Measurements from ENCODE around the gene UBXN7. TPM values are rescaled to one million over a fixed set of nuclear protein-coding genes. Genes with fewer than 3 reads are reported as not detected.
A peak's percentile ranks its signal among the peaks of the same experiment; 100 is the strongest.
"Not testable (repeated sequence)": the region's sequence is repeated elsewhere in the genome, so short reads cannot be mapped to it uniquely, and the experiment has no call there.

UBXN7 gene
- 9.5 and 13.1 TPM in 2 replicates for total RNA-seq (2014; rRNA removed; shearing (Covaris generic); ENCODE audit: low replicate concordance)

GRCh38 chr3:196432137-196432879 lies at the start of gene UBXN7:
Gene UBXN7 (minus strand): TSS chr3:196432427. CDS start chr3:196432399, 28 bp downstream.
- Histone ChIP-seq H3K27me3 (no peaks in the 10 kb centered on the region), H3K4me3 (peak within 1 kb of the TSS; percentile 96), H3K9me3 (no peaks in the 10 kb centered on the region), H3K36me3 (peaks cover 15% of the 10 kb centered on the region)
- peak; percentile 92 for DNase-seq

GRCh38 chr3:196477678-196478077 lies 45.5 kb upstream of the UBXN7 start:
- H3K36me3 ChIP-seq: peaks cover 65% of the 10 kb centered on the region
- H3K9me3 ChIP-seq: no peaks in the 10 kb centered on the region
- H3K27me3 ChIP-seq: no peaks in the 10 kb centered on the region
- DNase-seq: no peak
- H3K4me3 ChIP-seq: no peak overlapping the region

- H3K27me3 ChIP-seq: no peaks in the 10 kb centered on the region
- H3K4me3 ChIP-seq: no peak overlapping the region
- H3K9me3 ChIP-seq: no peaks in the 10 kb centered on the region
- H3K36me3 ChIP-seq: peaks cover 56% of the 10 kb centered on the region
- no peak for DNase-seq
These were observed 40.1 kb upstream of the UBXN7 start for GRCh38 chr3:196472286-196472685.

- Histone ChIP-seq H3K4me3 (no peak overlapping the region), H3K36me3 (peaks cover 51% of the 10 kb centered on the region), H3K9me3 (no peaks in the 10 kb centered on the region), H3K27me3 (no peaks in the 10 kb centered on the region)
- no peak for DNase-seq
These were observed 39.3 kb upstream of the UBXN7 start for GRCh38 chr3:196471551-196471950.

- H3K4me3 ChIP-seq, DNase-seq, H3K9me3 ChIP-seq, H3K27me3 ChIP-seq: not testable (repeated sequence)
- H3K36me3 ChIP-seq: peaks cover 50% of the 10 kb centered on the region
These were observed 38.0 kb upstream of the UBXN7 start for GRCh38 chr3:196470182-196470581.

GRCh38 chr3:196463804-196464203 lies 31.6 kb upstream of the UBXN7 start:
- peaks cover 18% of the 10 kb centered on the region for H3K36me3 ChIP-seq
- H3K9me3 ChIP-seq: no peaks in the 10 kb centered on the region
- DNase-seq: no peak
- H3K4me3 ChIP-seq: no peak overlapping the region
- no peaks in the 10 kb centered on the region for H3K27me3 ChIP-seq

- Histone ChIP-seq H3K27me3 (no peaks in the 10 kb centered on the region), H3K4me3 (no peak overlapping the region), H3K9me3 (no peaks in the 10 kb centered on the region), H3K36me3 (peaks cover 17% of the 10 kb centered on the region)
- DNase-seq: no peak
These were observed 31.2 kb upstream of the UBXN7 start for GRCh38 chr3:196463478-196463756.

- H3K9me3 ChIP-seq, H3K4me3 ChIP-seq, DNase-seq, H3K27me3 ChIP-seq: not testable (repeated sequence)
- H3K36me3 ChIP-seq: peaks cover 14% of the 10 kb centered on the region
These were observed 30.7 kb upstream of the UBXN7 start for GRCh38 chr3:196462680-196463477.

- H3K27me3 ChIP-seq: no peaks in the 10 kb centered on the region
- H3K36me3 ChIP-seq: no peaks in the 10 kb centered on the region
- no peaks in the 10 kb centered on the region for H3K9me3 ChIP-seq
- no peak overlapping the region for H3K4me3 ChIP-seq
- DNase-seq: no peak
These were observed 25.8 kb upstream of the UBXN7 start for GRCh38 chr3:196458063-196458462.

- not testable (repeated sequence) for H3K36me3 ChIP-seq, H3K9me3 ChIP-seq, H3K27me3 ChIP-seq, H3K4me3 ChIP-seq, DNase-seq
These were observed 25.2 kb upstream of the UBXN7 start for GRCh38 chr3:196457470-196457869.

GRCh38 chr3:196454935-196455334 lies 22.7 kb upstream of the UBXN7 start:
- Histone ChIP-seq H3K36me3 (no peaks in the 10 kb centered on the region), H3K27me3 (no peaks in the 10 kb centered on the region), H3K9me3 (no peaks in the 10 kb centered on the region), H3K4me3 (no peak overlapping the region)
- DNase-seq: peak; percentile 79

GRCh38 chr3:196445391-196445790 lies 13.2 kb upstream of the UBXN7 start:
- not testable (repeated sequence) for H3K27me3 ChIP-seq, H3K4me3 ChIP-seq, H3K9me3 ChIP-seq, DNase-seq, H3K36me3 ChIP-seq

GRCh38 chr3:196444500-196444894 lies 12.3 kb upstream of the UBXN7 start:
- H3K4me3 ChIP-seq: no peak overlapping the region
- no peaks in the 10 kb centered on the region for H3K9me3 ChIP-seq

GRCh38 chr3:196440696-196441095 lies 8.5 kb upstream of the UBXN7 start:
- Histone ChIP-seq H3K4me3 (no peak overlapping the region), H3K36me3 (no peaks in the 10 kb centered on the region), H3K27me3 (no peaks in the 10 kb centered on the region), H3K9me3 (no peaks in the 10 kb centered on the region)
- DNase-seq: no peak

More at GRCh38 chr3:196444500-196444894, 12.3 kb upstream of the UBXN7 start:
- Histone ChIP-seq H3K36me3 (no peaks in the 10 kb centered on the region), H3K27me3 (no peaks in the 10 kb centered on the region)
- no peak for DNase-seq

- Histone ChIP-seq H3K27me3 (no peaks in the 10 kb centered on the region), H3K4me3 (no peak overlapping the region), H3K9me3 (no peaks in the 10 kb centered on the region), H3K36me3 (no peaks in the 10 kb centered on the region)
- DNase-seq: peak; percentile 10
These were observed 7.9 kb upstream of the UBXN7 start for GRCh38 chr3:196440041-196440537.

- Histone ChIP-seq H3K27me3 (no peaks in the 10 kb centered on the region), H3K4me3 (peak overlapping the region; percentile 96), H3K36me3 (peaks cover 15% of the 10 kb centered on the region), H3K9me3 (no peaks in the 10 kb centered on the region)
- DNase-seq: peak; percentile 30
These were observed 768 bp downstream of the UBXN7 start for GRCh38 chr3:196431181-196432136.

GRCh38 chr3:196428041-196428440 lies 4.2 kb downstream of the UBXN7 start:
- H3K36me3 ChIP-seq: peaks cover 15% of the 10 kb centered on the region
- DNase-seq: no peak
- no peaks in the 10 kb centered on the region for H3K9me3 ChIP-seq
- no peaks in the 10 kb centered on the region for H3K27me3 ChIP-seq
- no peak overlapping the region for H3K4me3 ChIP-seq

All from MG63 (cell line).